NCI-H345 treated with DMSO at 0.1 percent for 48 hours (cell line): ENCODE results near the gene SLC51A.
"Not testable (repeated sequence)": the region's sequence is repeated elsewhere in the genome, so short reads cannot be mapped to it uniquely, and the experiment has no call there.

Experiments
- DNase-seq: peaks from one replicate; lab custom pipeline; 2025; ENCODE audit not compliant: unreplicated experiment; lab: John Stamatoyannopoulos, UW

The SLC51A gene

GRCh38 chr3:196237203-196237602, 20.9 kb downstream of the SLC51A start:
- no peak for DNase-seq

GRCh38 chr3:196238612-196239560, 22.6 kb downstream of the SLC51A start:
- DNase-seq, result no peak

- no peak for DNase-seq
Observed at GRCh38 chr3:196240424-196240823, 24.1 kb downstream of the SLC51A start.

GRCh38 chr3:196241704-196242103, 25.4 kb downstream of the SLC51A start:
- DNase-seq, result no peak

GRCh38 chr3:196244166-196244565, 27.8 kb downstream of the SLC51A start:
- not testable (repeated sequence) for DNase-seq

- DNase-seq, result no peak
Observed at GRCh38 chr3:196246612-196247308, 30.4 kb downstream of the SLC51A start.

- no peak for DNase-seq
Observed at GRCh38 chr3:196251918-196252317, 35.6 kb downstream of the SLC51A start.

- no peak for DNase-seq
Observed at GRCh38 chr3:196254376-196255283, 38.3 kb downstream of the SLC51A start.

GRCh38 chr3:196255776-196256175, 39.4 kb downstream of the SLC51A start:
- DNase-seq, result no peak

- no peak for DNase-seq
Observed at GRCh38 chr3:196260784-196261183, 44.5 kb downstream of the SLC51A start.

GRCh38 chr3:196263819-196264218, 47.5 kb downstream of the SLC51A start:
- DNase-seq, result no peak

GRCh38 chr3:196268284-196269163, 52.2 kb downstream of the SLC51A start:
- DNase-seq, result no peak

GRCh38 chr3:196270499-196270898, 54.2 kb downstream of the SLC51A start:
- no peak for DNase-seq

- DNase-seq, result no peak
Observed at GRCh38 chr3:196272826-196273225, 56.5 kb downstream of the SLC51A start.

- DNase-seq, result no peak
Observed at GRCh38 chr3:196273655-196274054, 57.3 kb downstream of the SLC51A start.

GRCh38 chr3:196274585-196274984, 58.3 kb downstream of the SLC51A start:
- no peak for DNase-seq

- no peak for DNase-seq
Observed at GRCh38 chr3:196275126-196275525, 58.8 kb downstream of the SLC51A start.

- DNase-seq, result no peak
Observed at GRCh38 chr3:196280689-196281440, 64.5 kb downstream of the SLC51A start.

- no peak for DNase-seq
Observed at GRCh38 chr3:196281962-196282361, 65.6 kb downstream of the SLC51A start.
